Measurements from ENCODE around the gene SFTPA1. TPM values are rescaled to one million over a fixed set of nuclear protein-coding genes. Genes with fewer than 3 reads are reported as not detected.
"Not testable (repeated sequence)": the region's sequence is repeated elsewhere in the genome, so short reads cannot be mapped to it uniquely, and the experiment has no call there.

SFTPA1 gene
- not detected in 2 replicates for total RNA-seq (2014; rRNA removed; shearing (Covaris generic); ENCODE audit: low replicate concordance)

DNA sequence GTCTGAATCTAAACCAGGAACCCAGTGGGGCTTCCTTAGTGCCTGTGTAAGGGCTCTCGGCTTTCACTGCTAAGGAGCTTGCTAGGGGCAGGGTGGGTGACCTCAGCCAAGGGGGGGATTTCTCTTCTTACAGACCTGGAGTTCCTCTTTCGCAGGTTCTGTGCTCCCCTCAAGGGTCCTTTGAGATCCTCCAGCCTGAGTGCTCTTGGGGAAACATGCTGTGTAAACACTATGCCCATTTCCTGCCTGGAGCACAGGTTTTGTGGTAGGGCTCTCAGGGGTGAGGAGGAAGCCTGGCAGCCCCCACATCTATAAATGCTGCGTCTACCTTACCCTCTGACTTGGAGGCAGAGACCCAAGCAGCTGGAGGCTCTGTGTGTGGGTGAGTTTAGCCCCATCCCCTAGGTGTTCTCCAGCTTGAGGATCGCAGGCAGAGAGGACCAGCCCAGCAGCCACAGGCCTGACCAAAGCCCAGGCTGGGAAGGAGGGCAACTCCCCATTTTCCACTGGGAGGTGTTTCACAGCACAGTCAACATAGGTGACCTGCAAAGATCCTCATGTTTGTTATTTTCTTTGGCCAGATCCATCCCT is at the start of gene SFTPA1:
SFTPA1 (plus strand) TSS at position 339 of the 591 bp plus-strand sequence. CDS start 887 bp downstream, outside the sequence.
- Histone ChIP-seq H4K20me1 (ENCODE audit: insufficient read depth, low read depth, low read length) (no peaks in the 10 kb centered on the region), H3K4me2 (ENCODE audit: low read depth, low read length, poor library complexity, severe bottlenecking) (no peak within 1 kb of the TSS), H3K4me1 (ENCODE audit: low read length) (no peaks in the 10 kb centered on the region), H3K9me2 (replicated peaks; ENCODE audit: insufficient read depth, low read length) (no peaks in the 10 kb centered on the region), H3K9me3 (ENCODE audit: low read length) (no peaks in the 10 kb centered on the region), H3K9ac (ENCODE audit: low read length) (no peak within 1 kb of the TSS), H2AFZ (ENCODE audit: low read length) (no peak within 1 kb of the TSS), H3K27ac (ENCODE audit: low read length) (no peak within 1 kb of the TSS), H3K4me3 (ENCODE audit: low read length) (no peak within 1 kb of the TSS), H3K27me3 (ENCODE audit: low read length) (no peaks in the 10 kb centered on the region), H3K79me2 (ENCODE audit: low read length) (no peaks in the 10 kb centered on the region), H3K36me3 (ENCODE audit: insufficient read depth, low read length) (no peaks in the 10 kb centered on the region)
- no peak for DNase-seq

DNA sequence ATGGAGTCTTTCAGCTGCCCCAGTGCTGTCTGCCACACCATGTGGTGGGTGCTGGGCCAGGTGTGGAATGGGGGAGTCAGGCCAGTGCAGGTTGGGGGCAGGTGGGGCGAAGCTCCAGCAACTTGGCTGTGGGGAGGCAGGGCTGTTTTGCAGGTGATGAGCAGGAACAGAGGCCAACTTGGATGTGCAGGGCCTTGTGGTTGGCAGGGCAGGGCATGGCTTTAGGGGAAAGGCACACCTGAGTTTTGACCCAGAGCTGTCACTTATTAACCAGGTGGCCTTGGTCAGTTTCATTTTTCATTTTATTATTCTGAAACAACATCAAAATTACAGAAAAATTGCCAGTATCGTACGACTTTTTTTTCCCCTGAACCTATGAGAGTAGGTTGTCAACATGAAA is 49.5 kb upstream of the SFTPA1 start:
- no peak for DNase-seq
- no peaks in the 10 kb centered on the region for H3K9me2 ChIP-seq (replicated peaks; ENCODE audit: insufficient read depth, low read length)
- no peak overlapping the region for H3K4me3 ChIP-seq (ENCODE audit: low read length)

DNA sequence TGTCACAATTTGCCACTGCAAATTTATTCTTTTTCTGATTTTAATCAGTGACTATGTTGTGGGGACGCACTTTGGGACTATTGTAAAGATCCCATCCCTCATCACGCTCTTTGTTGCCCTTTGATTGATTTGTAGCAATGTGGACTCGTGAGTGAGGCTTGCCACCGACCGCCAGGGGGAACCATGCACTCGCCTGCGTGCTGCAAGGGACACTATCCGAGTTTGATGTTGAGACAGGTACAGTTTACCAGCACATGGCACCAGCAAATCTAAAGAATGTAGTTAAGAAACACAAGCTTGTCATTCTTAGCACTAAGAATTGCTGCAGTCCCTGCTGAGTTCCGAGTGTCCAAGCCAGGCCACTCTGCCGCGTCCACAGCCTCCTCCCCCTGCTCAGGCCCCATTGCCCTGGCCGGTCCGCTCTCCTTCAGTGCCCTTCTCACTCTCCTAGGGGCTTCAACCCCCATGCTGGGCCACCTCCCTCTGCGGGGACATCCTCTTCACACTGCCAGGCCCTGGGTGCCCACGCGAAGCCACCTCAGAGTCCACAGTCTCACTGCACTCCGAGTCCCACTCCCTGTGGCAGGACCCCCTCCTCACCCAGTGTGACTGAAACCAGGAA is 48.5 kb upstream of the SFTPA1 start:
- no peak overlapping the region for H3K9ac ChIP-seq (ENCODE audit: low read length)
- no peaks in the 10 kb centered on the region for H3K9me3 ChIP-seq (ENCODE audit: low read length)
- H3K36me3 ChIP-seq (ENCODE audit: insufficient read depth, low read length), result no peaks in the 10 kb centered on the region
- H3K4me1 ChIP-seq (ENCODE audit: low read length), result no peaks in the 10 kb centered on the region
- no peak overlapping the region for H3K4me2 ChIP-seq (ENCODE audit: low read depth, low read length, poor library complexity, severe bottlenecking)
- H3K9me2 ChIP-seq (replicated peaks; ENCODE audit: insufficient read depth, low read length), result no peaks in the 10 kb centered on the region
- peak; percentile 84 for DNase-seq
- no peaks in the 10 kb centered on the region for H3K27me3 ChIP-seq (ENCODE audit: low read length)
- no peaks in the 10 kb centered on the region for H4K20me1 ChIP-seq (ENCODE audit: insufficient read depth, low read depth, low read length)
- no peak overlapping the region for H2AFZ ChIP-seq (ENCODE audit: low read length)
- H3K79me2 ChIP-seq (ENCODE audit: low read length), result no peaks in the 10 kb centered on the region
- H3K4me3 ChIP-seq (ENCODE audit: low read length), result no peak overlapping the region
- H3K27ac ChIP-seq (ENCODE audit: low read length), result no peak overlapping the region

More for the DNA sequence above, 49.5 kb upstream of the SFTPA1 start:
- H3K4me2 ChIP-seq (ENCODE audit: low read depth, low read length, poor library complexity, severe bottlenecking), result no peak overlapping the region
- H4K20me1 ChIP-seq (ENCODE audit: insufficient read depth, low read depth, low read length), result no peaks in the 10 kb centered on the region
- H3K4me1 ChIP-seq (ENCODE audit: low read length), result no peaks in the 10 kb centered on the region
- H3K36me3 ChIP-seq (ENCODE audit: insufficient read depth, low read length), result no peaks in the 10 kb centered on the region
- H3K9me3 ChIP-seq (ENCODE audit: low read length), result no peaks in the 10 kb centered on the region
- H3K79me2 ChIP-seq (ENCODE audit: low read length), result no peaks in the 10 kb centered on the region
- H2AFZ ChIP-seq (ENCODE audit: low read length), result no peak overlapping the region
- no peak overlapping the region for H3K27ac ChIP-seq (ENCODE audit: low read length)
- no peak overlapping the region for H3K9ac ChIP-seq (ENCODE audit: low read length)
- no peaks in the 10 kb centered on the region for H3K27me3 ChIP-seq (ENCODE audit: low read length)

DNA sequence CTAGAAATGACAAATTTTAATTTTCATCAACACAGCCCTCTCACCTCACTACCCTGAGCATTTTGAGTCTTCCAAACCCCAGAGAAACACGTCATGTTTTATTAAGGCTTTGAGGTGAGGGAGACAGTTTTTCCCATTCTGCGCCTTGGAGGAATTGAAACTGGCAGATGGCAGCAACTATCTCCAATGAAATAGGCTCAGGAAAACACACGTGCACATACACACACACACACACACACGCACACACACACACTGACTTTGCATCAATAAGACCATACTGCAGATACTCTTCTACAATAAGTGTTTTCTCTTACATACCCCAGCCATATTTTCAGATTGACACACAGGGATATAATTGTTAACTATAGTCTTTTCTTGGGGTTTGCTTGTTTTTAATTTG is 47.3 kb upstream of the SFTPA1 start:
- H3K4me1 ChIP-seq (ENCODE audit: low read length), result no peaks in the 10 kb centered on the region
- no peak overlapping the region for H3K9ac ChIP-seq (ENCODE audit: low read length)
- H3K79me2 ChIP-seq (ENCODE audit: low read length), result no peaks in the 10 kb centered on the region
- H3K27me3 ChIP-seq (ENCODE audit: low read length), result no peaks in the 10 kb centered on the region
- no peak overlapping the region for H3K4me3 ChIP-seq (ENCODE audit: low read length)
- H2AFZ ChIP-seq (ENCODE audit: low read length), result no peak overlapping the region
- no peaks in the 10 kb centered on the region for H4K20me1 ChIP-seq (ENCODE audit: insufficient read depth, low read depth, low read length)
- H3K36me3 ChIP-seq (ENCODE audit: insufficient read depth, low read length), result no peaks in the 10 kb centered on the region
- DNase-seq, result no peak
- H3K27ac ChIP-seq (ENCODE audit: low read length), result no peak overlapping the region
- H3K9me2 ChIP-seq (replicated peaks; ENCODE audit: insufficient read depth, low read length), result no peaks in the 10 kb centered on the region
- H3K4me2 ChIP-seq (ENCODE audit: low read depth, low read length, poor library complexity, severe bottlenecking), result no peak overlapping the region
- no peaks in the 10 kb centered on the region for H3K9me3 ChIP-seq (ENCODE audit: low read length)

DNA sequence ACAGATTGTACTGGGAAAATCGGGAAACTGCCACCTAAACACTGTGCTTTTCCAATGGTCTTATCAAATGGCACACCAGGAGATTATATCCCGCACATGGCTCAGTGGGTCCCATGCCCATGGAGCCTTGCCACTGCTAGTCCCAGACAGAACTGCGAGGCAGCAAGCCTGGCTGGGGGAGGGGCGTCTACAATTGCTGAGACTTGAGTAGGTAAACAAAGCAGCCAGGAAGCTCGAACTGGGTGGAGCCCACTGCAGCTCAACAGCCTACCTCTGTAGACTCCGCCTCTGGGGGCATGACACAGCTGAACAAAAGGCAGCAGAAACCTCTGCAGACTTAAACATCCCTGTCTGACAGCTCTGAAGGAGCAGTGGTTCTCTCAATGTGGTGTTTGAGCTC is 40.1 kb upstream of the SFTPA1 start:
- not testable (repeated sequence) for H3K27me3 ChIP-seq (ENCODE audit: low read length); H2AFZ ChIP-seq (ENCODE audit: low read length)

DNA sequence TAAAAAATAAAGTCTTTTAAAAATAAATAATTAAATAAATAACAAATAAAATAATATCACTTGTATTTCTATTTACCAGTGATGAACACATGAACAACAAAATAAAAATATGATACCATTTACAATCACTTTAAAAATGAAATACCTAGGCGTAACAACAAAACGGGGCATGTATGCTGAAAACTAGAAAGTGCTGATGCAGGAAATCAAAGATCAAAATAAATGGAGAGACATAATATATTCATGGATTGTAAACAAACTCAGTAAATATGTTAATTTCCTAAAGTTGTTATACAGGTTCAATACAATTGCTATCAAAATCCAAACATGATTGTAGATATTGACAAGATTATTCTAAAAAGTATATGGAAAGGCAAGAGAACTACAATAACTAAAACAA is 31.4 kb upstream of the SFTPA1 start:
- Histone ChIP-seq H3K9me3 (ENCODE audit: low read length) (no peaks in the 10 kb centered on the region), H3K4me1 (ENCODE audit: low read length) (no peaks in the 10 kb centered on the region), H3K9ac (ENCODE audit: low read length) (no peak overlapping the region), H2AFZ (ENCODE audit: low read length) (no peak overlapping the region), H3K27ac (ENCODE audit: low read length) (no peak overlapping the region), H3K4me2 (ENCODE audit: low read depth, low read length, poor library complexity, severe bottlenecking) (no peak overlapping the region), H3K36me3 (ENCODE audit: insufficient read depth, low read length) (no peaks in the 10 kb centered on the region), H3K9me2 (replicated peaks; ENCODE audit: insufficient read depth, low read length) (no peaks in the 10 kb centered on the region), H4K20me1 (ENCODE audit: insufficient read depth, low read depth, low read length) (no peaks in the 10 kb centered on the region), H3K4me3 (ENCODE audit: low read length) (no peak overlapping the region), H3K27me3 (ENCODE audit: low read length) (no peaks in the 10 kb centered on the region), H3K79me2 (ENCODE audit: low read length) (no peaks in the 10 kb centered on the region)
- DNase-seq, result no peak

More for the DNA sequence above, 40.1 kb upstream of the SFTPA1 start:
- not testable (repeated sequence) for DNase-seq; H3K4me1 ChIP-seq (ENCODE audit: low read length); H3K9ac ChIP-seq (ENCODE audit: low read length); H3K36me3 ChIP-seq (ENCODE audit: insufficient read depth, low read length); H3K4me3 ChIP-seq (ENCODE audit: low read length); H3K9me3 ChIP-seq (ENCODE audit: low read length); H3K4me2 ChIP-seq (ENCODE audit: low read depth, low read length, poor library complexity, severe bottlenecking); H3K79me2 ChIP-seq (ENCODE audit: low read length); H3K27ac ChIP-seq (ENCODE audit: low read length); H4K20me1 ChIP-seq (ENCODE audit: insufficient read depth, low read depth, low read length); H3K9me2 ChIP-seq (replicated peaks; ENCODE audit: insufficient read depth, low read length)

DNA sequence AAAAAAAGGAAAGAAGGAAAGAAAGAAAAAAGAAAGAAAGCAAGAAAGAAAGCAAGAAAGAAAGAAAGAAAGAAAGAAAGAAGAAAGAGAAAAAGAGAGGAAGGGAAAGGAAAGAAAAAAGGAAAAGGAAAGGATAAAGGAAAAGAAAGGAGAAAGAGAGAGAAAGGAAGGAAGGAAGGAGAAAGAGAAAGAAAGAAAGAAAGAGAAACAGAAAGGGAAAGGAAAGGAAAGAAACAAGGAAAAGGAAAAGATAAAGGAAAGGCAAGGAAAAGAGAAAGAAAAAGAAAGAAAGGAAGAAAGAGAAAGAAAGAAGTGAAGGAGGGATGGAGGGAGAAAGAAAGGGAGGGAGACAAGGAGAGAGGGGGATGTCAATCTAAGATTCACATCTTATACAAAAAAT is 29.7 kb upstream of the SFTPA1 start:
- Histone ChIP-seq H3K9me2 (replicated peaks; ENCODE audit: insufficient read depth, low read length) (no peaks in the 10 kb centered on the region), H3K4me1 (ENCODE audit: low read length) (no peaks in the 10 kb centered on the region)

DNA sequence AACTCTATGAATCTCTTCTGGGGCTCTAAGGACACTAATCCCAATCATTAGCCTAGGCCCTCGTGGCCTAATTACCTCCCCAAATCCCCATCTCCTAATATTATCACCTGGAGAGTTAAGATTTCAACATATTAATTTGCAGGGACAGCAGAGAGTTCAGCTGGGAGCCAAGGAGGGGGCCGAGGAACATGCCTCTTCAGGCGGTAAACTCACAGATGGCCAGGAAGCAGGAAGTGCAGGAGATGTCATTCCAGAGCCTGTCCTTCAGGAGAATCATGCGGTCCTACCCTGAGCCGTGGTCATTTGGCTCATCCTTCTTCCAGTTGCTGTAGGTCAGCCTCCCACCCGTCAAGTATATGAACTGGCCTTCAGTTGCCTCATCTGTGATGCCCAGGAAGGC is 28.6 kb upstream of the SFTPA1 start:
- Histone ChIP-seq H4K20me1 (ENCODE audit: insufficient read depth, low read depth, low read length) (no peaks in the 10 kb centered on the region), H3K27ac (ENCODE audit: low read length) (no peak overlapping the region), H3K79me2 (ENCODE audit: low read length) (no peaks in the 10 kb centered on the region), H3K9ac (ENCODE audit: low read length) (no peak overlapping the region), H2AFZ (ENCODE audit: low read length) (no peak overlapping the region), H3K27me3 (ENCODE audit: low read length) (no peaks in the 10 kb centered on the region), H3K9me2 (replicated peaks; ENCODE audit: insufficient read depth, low read length) (no peaks in the 10 kb centered on the region), H3K4me3 (ENCODE audit: low read length) (no peak overlapping the region), H3K4me1 (ENCODE audit: low read length) (no peaks in the 10 kb centered on the region), H3K4me2 (ENCODE audit: low read depth, low read length, poor library complexity, severe bottlenecking) (no peak overlapping the region), H3K9me3 (ENCODE audit: low read length) (no peaks in the 10 kb centered on the region), H3K36me3 (ENCODE audit: insufficient read depth, low read length) (no peaks in the 10 kb centered on the region)
- no peak for DNase-seq

More for the DNA sequence above, 29.7 kb upstream of the SFTPA1 start:
- Histone ChIP-seq H3K36me3 (ENCODE audit: insufficient read depth, low read length) (no peaks in the 10 kb centered on the region), H3K4me3 (ENCODE audit: low read length) (no peak overlapping the region), H3K27me3 (ENCODE audit: low read length) (no peaks in the 10 kb centered on the region), H4K20me1 (ENCODE audit: insufficient read depth, low read depth, low read length) (no peaks in the 10 kb centered on the region), H3K4me2 (ENCODE audit: low read depth, low read length, poor library complexity, severe bottlenecking) (no peak overlapping the region), H3K27ac (ENCODE audit: low read length) (no peak overlapping the region), H3K79me2 (ENCODE audit: low read length) (no peaks in the 10 kb centered on the region), H3K9me3 (ENCODE audit: low read length) (no peaks in the 10 kb centered on the region), H2AFZ (ENCODE audit: low read length) (no peak overlapping the region), H3K9ac (ENCODE audit: low read length) (no peak overlapping the region)
- DNase-seq, result no peak

Data from Karpas-422 (cell line).